HG03521 (cell line): ENCODE results near the gene PIK3R5.
"Not testable (repeated sequence)": the region's sequence is repeated elsewhere in the genome, so short reads cannot be mapped to it uniquely, and the experiment has no call there.

Experiments
- ATAC-seq: cut with Tn5 transposase; IDR thresholded peaks from one replicate; pipeline ENCODE4 v1.9.1; 2021; ENCODE audit warnings: mild to moderate bottlenecking, moderate library complexity; ENCODE audit not compliant: unreplicated experiment

Gene PIK3R5

GRCh38 chr17:8898126-8898525 lies 67.4 kb downstream of the PIK3R5 start:
- no peak for ATAC-seq

GRCh38 chr17:8896641-8897635 lies 68.6 kb downstream of the PIK3R5 start:
- no peak for ATAC-seq

GRCh38 chr17:8896087-8896486 lies 69.4 kb downstream of the PIK3R5 start:
- ATAC-seq = no peak

GRCh38 chr17:8894673-8895578 lies 70.6 kb downstream of the PIK3R5 start:
- no peak for ATAC-seq

- no peak for ATAC-seq
Observed at GRCh38 chr17:8894202-8894671, 71.3 kb downstream of the PIK3R5 start.

GRCh38 chr17:8893621-8894201 lies 71.8 kb downstream of the PIK3R5 start:
- ATAC-seq = no peak

- no peak for ATAC-seq
Observed at GRCh38 chr17:8893059-8893458, 72.4 kb downstream of the PIK3R5 start.

- no peak for ATAC-seq
Observed at GRCh38 chr17:8892338-8892690, 73.2 kb downstream of the PIK3R5 start.

GRCh38 chr17:8890671-8891070 lies 74.8 kb downstream of the PIK3R5 start:
- no peak for ATAC-seq

- no peak for ATAC-seq
Observed at GRCh38 chr17:8889458-8890210, 75.9 kb downstream of the PIK3R5 start.

GRCh38 chr17:8888704-8889302 lies 76.7 kb downstream of the PIK3R5 start:
- no peak for ATAC-seq

- no peak for ATAC-seq
Observed at GRCh38 chr17:8887834-8888703, 77.4 kb downstream of the PIK3R5 start.

- ATAC-seq = no peak
Observed at GRCh38 chr17:8887301-8887700, 78.2 kb downstream of the PIK3R5 start.

- ATAC-seq = no peak
Observed at GRCh38 chr17:8885967-8886684, 79.4 kb downstream of the PIK3R5 start.

- not testable (repeated sequence) for ATAC-seq
Observed at GRCh38 chr17:8885163-8885966, 80.1 kb downstream of the PIK3R5 start.

- no peak for ATAC-seq
Observed at GRCh38 chr17:8884336-8884990, 81.0 kb downstream of the PIK3R5 start.

- ATAC-seq = no peak
Observed at GRCh38 chr17:8883353-8883752, 82.2 kb downstream of the PIK3R5 start.
